Stimulated activated effector memory CD8-positive, alpha-beta T cell treated with anti-CD3 and anti-CD28 coated beads, Interleukin-12 subunit alpha, Interleukin-12 subunit beta, amount 100 ng/mL, for 72 hours (primary cell): ENCODE results near the gene AUH.

Experiments used
- ATAC-seq: fragments of 150-1000 bp; cut with Tn5 transposase; 2 replicates; pipeline ENCODE4 v1.10.0; 2021
- DNase-seq, 2 donors: peaks; one replicate each; pipeline ENCODE4 v3.0.0; 2021 to 2022; ENCODE audit warnings: low spot score in 2 of 2
- H3K27ac Mint-ChIP-seq: one replicate; pipeline ENCODE4 v1.8.0; 2022; ENCODE audit warnings: mild to moderate bottlenecking, mixed read lengths
- H3K36me3 Mint-ChIP-seq: one replicate; pipeline ENCODE4 v1.8.0; 2022; ENCODE audit warnings: mild to moderate bottlenecking, mixed read lengths
- H3K4me1 Mint-ChIP-seq: one replicate; pipeline ENCODE4 v1.8.0; 2022; ENCODE audit warnings: mixed read lengths
- H3K4me3 Mint-ChIP-seq: one replicate; pipeline ENCODE4 v1.8.0; 2022; ENCODE audit warnings: mild to moderate bottlenecking, mixed read lengths
- H3K9me3 Mint-ChIP-seq: one replicate; pipeline ENCODE4 v1.8.0; 2022; ENCODE audit warnings: mixed read lengths

Gene AUH

GRCh38 chr9:91240596-91241165 lies 121.0 kb downstream of the AUH start:
- H3K9me3 Mint-ChIP-seq = no peaks in the 10 kb centered on the region
- ATAC-seq (no peak), DNase-seq (no peak)
- H3K4me1 Mint-ChIP-seq = peaks cover 40% of the 10 kb centered on the region
- no peak overlapping the region for H3K27ac Mint-ChIP-seq
- no peak overlapping the region for H3K4me3 Mint-ChIP-seq
- H3K36me3 Mint-ChIP-seq = peaks cover 22% of the 10 kb centered on the region

GRCh38 chr9:91239367-91240111 lies 122.2 kb downstream of the AUH start:
- no peak for ATAC-seq

DNA sequence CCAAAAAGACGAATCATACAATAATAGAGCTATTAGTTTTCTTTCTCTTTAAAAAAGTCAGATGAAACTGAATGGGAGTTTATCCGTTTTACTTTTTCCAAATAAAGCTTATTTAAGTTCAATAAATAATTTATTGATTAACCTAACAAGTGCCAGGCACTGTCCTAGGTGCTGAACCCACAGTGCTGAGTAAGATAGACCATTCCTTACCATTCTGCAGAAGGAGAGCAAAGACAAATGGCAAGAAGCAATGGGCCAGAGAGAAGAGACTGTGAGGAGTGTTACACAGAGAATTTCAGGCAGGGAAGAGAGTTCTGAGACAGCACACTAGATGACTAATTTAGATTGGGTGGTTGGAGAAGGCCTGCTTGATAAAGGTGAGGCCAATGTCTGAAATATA lies 127.2 kb downstream of the AUH start:
- DNase-seq (no peak), ATAC-seq (no peak)
- H3K4me3 Mint-ChIP-seq = no peak overlapping the region
- no peak overlapping the region for H3K27ac Mint-ChIP-seq
- H3K36me3 Mint-ChIP-seq = no peaks in the 10 kb centered on the region
- H3K9me3 Mint-ChIP-seq = peaks cover 7% of the 10 kb centered on the region
- peaks cover 20% of the 10 kb centered on the region for H3K4me1 Mint-ChIP-seq

More at GRCh38 chr9:91239367-91240111, 122.2 kb downstream of the AUH start:
- peaks cover 6% of the 10 kb centered on the region for H3K9me3 Mint-ChIP-seq
- DNase-seq = no peak
- H3K36me3 Mint-ChIP-seq = peaks cover 22% of the 10 kb centered on the region
- H3K27ac Mint-ChIP-seq = no peak overlapping the region
- H3K4me1 Mint-ChIP-seq = peaks cover 35% of the 10 kb centered on the region
- no peak overlapping the region for H3K4me3 Mint-ChIP-seq

DNA sequence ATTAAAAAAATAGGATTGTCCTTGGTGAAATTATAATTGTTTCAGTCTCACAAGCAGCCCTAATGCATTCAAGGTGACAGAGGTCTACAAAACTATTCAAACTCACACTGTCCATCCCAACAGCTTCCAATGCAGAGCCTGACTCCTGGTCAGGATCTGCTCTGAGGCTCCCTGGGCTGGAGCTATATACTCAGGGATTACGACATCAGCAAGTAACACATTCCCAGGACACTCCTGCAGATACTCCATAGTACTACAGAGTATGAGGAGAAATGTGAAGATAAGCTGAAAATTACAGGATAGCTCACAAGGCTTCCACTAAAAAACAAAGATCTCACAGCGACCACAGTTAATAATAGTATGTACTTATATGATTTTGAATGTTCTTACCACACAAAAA lies 130.1 kb downstream of the AUH start:
- H3K9me3 Mint-ChIP-seq = peaks cover 7% of the 10 kb centered on the region
- ATAC-seq (no peak), DNase-seq (no peak)
- H3K27ac Mint-ChIP-seq = no peak overlapping the region
- no peaks in the 10 kb centered on the region for H3K36me3 Mint-ChIP-seq
- H3K4me1 Mint-ChIP-seq = peaks cover 20% of the 10 kb centered on the region
- H3K4me3 Mint-ChIP-seq = no peak overlapping the region

- Mint-ChIP-seq H3K4me1 (peaks cover 19% of the 10 kb centered on the region), H3K36me3 (peaks cover 31% of the 10 kb centered on the region), H3K4me3 (no peak overlapping the region), H3K9me3 (no peaks in the 10 kb centered on the region), H3K27ac (no peak overlapping the region)
- DNase-seq (no peak), ATAC-seq (peak; percentile 76)
Observed at GRCh38 chr9:91223000-91223399, 138.7 kb downstream of the AUH start.

GRCh38 chr9:91222457-91222856 lies 139.3 kb downstream of the AUH start:
- Mint-ChIP-seq H3K9me3 (no peaks in the 10 kb centered on the region), H3K27ac (no peak overlapping the region), H3K36me3 (peaks cover 37% of the 10 kb centered on the region), H3K4me3 (no peak overlapping the region), H3K4me1 (peaks cover 19% of the 10 kb centered on the region)
- no peak for DNase-seq
- ATAC-seq = no peak

DNA sequence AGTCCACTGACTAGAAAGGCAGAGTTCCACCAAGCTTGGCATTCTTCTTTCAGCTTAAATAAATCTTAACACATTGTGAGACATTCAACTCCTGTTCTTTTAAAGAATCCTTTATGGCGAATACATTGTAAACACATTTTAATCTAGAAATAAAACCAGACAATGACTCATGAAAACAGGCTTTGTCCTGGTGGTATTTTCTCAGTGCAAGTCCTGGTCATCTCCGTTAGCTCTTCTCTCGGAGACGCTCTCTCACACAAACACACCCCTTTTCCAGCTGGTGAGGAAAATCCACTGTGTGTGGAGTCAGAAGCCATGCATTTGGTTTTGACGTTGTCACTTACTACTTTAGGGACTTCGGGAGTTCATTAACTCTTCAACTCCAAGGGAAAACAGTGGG lies 140.4 kb downstream of the AUH start:
- Mint-ChIP-seq H3K9me3 (no peaks in the 10 kb centered on the region), H3K27ac (no peak overlapping the region), H3K36me3 (peaks cover 45% of the 10 kb centered on the region), H3K4me1 (peaks cover 19% of the 10 kb centered on the region), H3K4me3 (no peak overlapping the region)
- DNase-seq (no peak), ATAC-seq (no peak)

DNA sequence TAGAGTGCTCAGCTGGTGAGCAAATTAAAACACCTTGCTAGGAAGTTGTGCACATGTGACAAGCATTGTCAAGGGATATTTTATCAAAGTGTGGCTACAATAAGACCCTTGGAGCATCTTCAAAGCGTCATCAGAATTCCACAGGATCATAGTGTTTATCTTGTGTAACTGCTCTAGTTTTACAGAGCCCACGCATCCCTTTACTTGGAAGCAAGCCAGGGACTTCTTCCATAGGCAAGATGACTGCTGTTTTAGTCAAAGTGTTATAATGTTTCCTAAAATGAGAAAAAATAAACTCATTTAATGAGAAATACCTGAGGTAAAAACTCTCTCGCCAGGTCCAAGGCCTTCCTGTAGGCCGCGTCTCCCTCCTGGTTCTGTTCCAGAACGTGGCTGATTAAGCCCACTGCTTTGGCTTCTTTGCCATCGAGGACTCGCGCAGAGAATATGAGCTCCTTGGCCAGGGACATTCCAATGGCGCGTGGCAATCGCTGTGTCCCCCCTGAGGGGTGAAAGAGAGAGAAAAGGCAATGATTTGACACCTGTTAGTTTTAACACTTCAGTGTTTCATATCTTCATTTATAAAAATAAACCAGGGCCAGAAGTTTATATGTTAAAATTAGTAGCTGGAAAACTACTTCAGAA lies 141.1 kb downstream of the AUH start:
- H3K9me3 Mint-ChIP-seq = no peaks in the 10 kb centered on the region
- no peak overlapping the region for H3K4me3 Mint-ChIP-seq
- ATAC-seq (no peak), DNase-seq (no peak)
- peaks cover 49% of the 10 kb centered on the region for H3K36me3 Mint-ChIP-seq
- peaks cover 19% of the 10 kb centered on the region for H3K4me1 Mint-ChIP-seq
- no peak overlapping the region for H3K27ac Mint-ChIP-seq

DNA sequence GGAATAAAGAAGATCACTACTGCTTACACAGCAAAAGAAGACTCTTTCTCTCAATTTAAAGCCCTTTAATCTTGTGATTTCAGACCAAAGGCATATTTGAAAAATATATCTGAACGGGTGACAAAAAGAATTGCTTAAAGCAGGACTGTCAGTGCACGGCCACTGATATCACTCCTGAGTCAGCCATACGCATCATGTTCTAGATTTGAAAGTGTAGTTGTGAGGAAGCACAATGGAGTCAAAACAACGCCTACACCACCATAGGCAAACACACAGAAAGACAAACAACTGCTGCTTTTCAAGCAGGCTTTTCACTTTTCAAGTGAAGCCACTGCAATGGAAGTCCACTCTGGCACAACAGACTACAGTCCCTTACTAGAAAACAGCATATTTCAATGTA lies 141.7 kb downstream of the AUH start:
- ATAC-seq (peak; percentile 89), DNase-seq (no peak)
- H3K4me3 Mint-ChIP-seq = no peak overlapping the region
- no peaks in the 10 kb centered on the region for H3K9me3 Mint-ChIP-seq
- H3K36me3 Mint-ChIP-seq = peaks cover 49% of the 10 kb centered on the region
- peaks cover 19% of the 10 kb centered on the region for H3K4me1 Mint-ChIP-seq
- H3K27ac Mint-ChIP-seq = no peak overlapping the region

- Mint-ChIP-seq H3K4me3 (no peak overlapping the region), H3K4me1 (peaks cover 19% of the 10 kb centered on the region), H3K27ac (no peak overlapping the region), H3K36me3 (peaks cover 49% of the 10 kb centered on the region), H3K9me3 (no peaks in the 10 kb centered on the region)
- ATAC-seq = no peak
- DNase-seq = no peak
Observed at GRCh38 chr9:91219557-91219956, 142.2 kb downstream of the AUH start.

DNA sequence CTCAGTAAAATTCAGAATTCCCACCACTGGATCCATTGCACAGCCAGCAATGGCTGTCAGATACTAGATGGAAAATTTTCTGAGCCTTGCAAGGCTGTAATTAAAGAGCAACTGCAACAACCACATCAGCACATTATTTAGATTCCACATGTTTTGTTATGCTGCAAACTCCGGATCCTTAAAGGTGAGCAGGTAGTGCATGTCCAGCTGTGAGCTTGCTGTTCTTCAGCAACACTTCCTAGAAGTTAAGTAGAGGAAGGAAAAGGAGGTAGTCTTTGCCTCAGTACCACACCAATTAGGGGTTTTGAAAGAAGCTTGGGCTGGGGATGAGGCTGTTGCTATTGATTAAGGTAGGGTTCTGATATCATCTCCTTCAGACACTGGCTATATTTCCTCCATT lies 144.3 kb downstream of the AUH start:
- Mint-ChIP-seq H3K27ac (no peak overlapping the region), H3K9me3 (no peaks in the 10 kb centered on the region), H3K4me3 (no peak overlapping the region), H3K36me3 (peaks cover 53% of the 10 kb centered on the region), H3K4me1 (peaks cover 32% of the 10 kb centered on the region)
- ATAC-seq = no peak
- DNase-seq = no peak

GRCh38 chr9:91214867-91215266 lies 146.9 kb downstream of the AUH start:
- H3K9me3 Mint-ChIP-seq = no peaks in the 10 kb centered on the region
- no peak overlapping the region for H3K27ac Mint-ChIP-seq
- H3K4me3 Mint-ChIP-seq = no peak overlapping the region
- H3K36me3 Mint-ChIP-seq = peaks cover 48% of the 10 kb centered on the region
- DNase-seq (no peak), ATAC-seq (no peak)
- H3K4me1 Mint-ChIP-seq = peaks cover 39% of the 10 kb centered on the region

DNA sequence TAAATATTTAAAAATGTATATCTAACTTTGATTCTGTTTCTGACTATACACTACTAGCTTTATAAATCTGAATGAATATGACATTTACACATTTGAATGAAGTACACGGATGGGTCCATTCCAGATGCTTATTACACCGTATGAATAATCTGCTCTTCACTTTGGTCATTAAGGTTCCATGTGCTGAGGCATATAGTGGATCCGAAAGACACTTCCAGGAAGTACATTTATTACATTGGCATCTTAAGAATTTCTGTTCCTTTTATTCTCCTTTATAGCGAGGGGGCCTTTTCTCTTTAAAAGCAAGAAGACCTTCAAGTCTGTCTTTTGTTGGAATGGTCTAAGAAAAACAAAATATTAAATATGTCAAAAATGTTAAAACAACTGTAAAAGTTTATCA lies 147.6 kb downstream of the AUH start:
- ATAC-seq = no peak
- Mint-ChIP-seq H3K36me3 (peaks cover 40% of the 10 kb centered on the region), H3K4me1 (peaks cover 40% of the 10 kb centered on the region), H3K9me3 (no peaks in the 10 kb centered on the region), H3K4me3 (no peak overlapping the region), H3K27ac (no peak overlapping the region)
- DNase-seq = no peak

- no peaks in the 10 kb centered on the region for H3K9me3 Mint-ChIP-seq
- DNase-seq = no peak
- H3K4me1 Mint-ChIP-seq = peaks cover 49% of the 10 kb centered on the region
- ATAC-seq = no peak
- H3K4me3 Mint-ChIP-seq = peak overlapping the region; percentile 72
- H3K36me3 Mint-ChIP-seq = peaks cover 33% of the 10 kb centered on the region
- H3K27ac Mint-ChIP-seq = peak overlapping the region; percentile 95
Observed at GRCh38 chr9:91212596-91213243, 149.0 kb downstream of the AUH start.

- DNase-seq (peak in 1 of 2 donors; percentile 65), ATAC-seq (peak; percentile 67)
- H3K4me1 Mint-ChIP-seq = peaks cover 56% of the 10 kb centered on the region
- peak overlapping the region; percentile 72 for H3K4me3 Mint-ChIP-seq
- peak overlapping the region; percentile 95 for H3K27ac Mint-ChIP-seq
- H3K36me3 Mint-ChIP-seq = peaks cover 25% of the 10 kb centered on the region
- H3K9me3 Mint-ChIP-seq = no peaks in the 10 kb centered on the region
Observed at GRCh38 chr9:91211919-91212318, 149.8 kb downstream of the AUH start.
